ENCODE data around the gene CECR2.

GRCh38 chr22:17512960-17513359, 143.7 kb downstream of the CECR2 start:
- TF ChIP-seq POLR2A (IDR thresholded peaks at IDR 0.05; ENCODE audit: low read depth, low read length) = no peak
- TF ChIP-seq FOS (IDR thresholded peaks at IDR 0.05; ENCODE audit: borderline replicate concordance, extremely low read depth, insufficient read length) = no peak
- no peak for TF ChIP-seq CTCF (IDR thresholded peaks at IDR 0.05 in 2 of 3, conservative IDR thresholded peaks at IDR 0.05 in 1 of 3; ENCODE audit: control insufficient read depth in 2 of 3, extremely low read depth in 1 of 3, insufficient read depth in 1 of 3, low read depth in 3 of 3, low read length in 3 of 3)
- TF ChIP-seq POLR2AphosphoS5 (IDR thresholded peaks at IDR 0.05; ENCODE audit: low read length) = no peak
- no peak for TF ChIP-seq CHD2 (IDR thresholded peaks at IDR 0.05; ENCODE audit: borderline replicate concordance, low read depth, low read length)
- no peak for TF ChIP-seq EP300 (IDR thresholded peaks at IDR 0.05; ENCODE audit: borderline replicate concordance in 1 of 2, control insufficient read depth in 1 of 2, low read depth in 2 of 2, low read length in 2 of 2)
- TF ChIP-seq EZH2 (IDR thresholded peaks at IDR 0.05; ENCODE audit: borderline replicate concordance, control insufficient read depth, low read depth, low read length) = no peak
- no peak for TF ChIP-seq BRCA1 (IDR thresholded peaks at IDR 0.05; ENCODE audit: low read depth, low read length)
- no peak for TF ChIP-seq REST (IDR thresholded peaks at IDR 0.05; ENCODE audit: low read depth, low read length)
- TF ChIP-seq IRF3 (IDR thresholded peaks at IDR 0.05) = no peak
- TF ChIP-seq ZNF217 (IDR thresholded peaks at IDR 0.05) = no peak
